ENCODE data around the gene CD84.
"Not testable (repeated sequence)": the region's sequence is repeated elsewhere in the genome, so short reads cannot be mapped to it uniquely, and the experiment has no call there.

Gene CD84

GRCh38 chr1:160499631-160500030 is 79.7 kb downstream of the CD84 start:
- no peak for TF ChIP-seq CTCF (IDR thresholded peaks at IDR 0.05; ENCODE audit: low read length, missing control alignments)
- no peak for DNase-seq (ENCODE audit: low read depth)
- H3K4me3 ChIP-seq (replicated peaks; ENCODE audit: low read depth, low read length) = no peak overlapping the region

DNA sequence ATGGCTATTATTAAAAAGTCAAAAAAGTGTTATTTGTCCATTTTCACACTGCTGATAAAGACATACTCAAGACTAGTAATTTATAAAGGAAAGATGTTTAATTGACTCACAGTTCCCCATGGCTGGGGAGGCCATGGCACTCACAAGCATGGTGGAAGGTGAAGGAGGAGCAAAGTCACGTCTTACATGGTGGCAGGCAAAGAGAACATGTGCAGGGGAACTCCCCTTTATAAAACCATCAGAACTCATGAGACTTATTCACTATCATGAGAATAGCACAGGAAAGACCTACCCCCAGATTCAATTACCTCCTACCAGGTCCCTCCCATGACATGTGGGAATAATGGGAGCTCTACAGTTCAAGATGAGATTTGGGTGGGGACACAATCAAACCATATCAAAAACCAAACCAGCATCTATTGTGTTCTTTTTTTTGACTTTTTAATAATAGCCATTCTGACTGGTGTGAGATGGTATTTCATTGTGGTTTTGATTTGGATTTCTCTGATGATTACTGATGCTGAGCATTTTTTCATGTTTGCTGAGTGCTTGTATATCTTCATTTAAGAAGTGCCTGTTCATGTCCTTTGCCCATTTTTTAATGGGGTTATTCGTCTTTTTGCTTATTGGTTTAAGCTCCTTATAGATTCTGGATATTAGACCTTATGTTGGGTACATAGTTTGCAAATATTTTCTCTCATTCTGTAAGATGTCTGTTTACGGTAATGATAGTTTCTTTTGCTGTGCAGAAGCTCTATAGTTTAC is 80.8 kb downstream of the CD84 start:
- H3K4me3 ChIP-seq (replicated peaks; ENCODE audit: low read depth, low read length); DNase-seq (ENCODE audit: low read depth): not testable (repeated sequence)

DNA sequence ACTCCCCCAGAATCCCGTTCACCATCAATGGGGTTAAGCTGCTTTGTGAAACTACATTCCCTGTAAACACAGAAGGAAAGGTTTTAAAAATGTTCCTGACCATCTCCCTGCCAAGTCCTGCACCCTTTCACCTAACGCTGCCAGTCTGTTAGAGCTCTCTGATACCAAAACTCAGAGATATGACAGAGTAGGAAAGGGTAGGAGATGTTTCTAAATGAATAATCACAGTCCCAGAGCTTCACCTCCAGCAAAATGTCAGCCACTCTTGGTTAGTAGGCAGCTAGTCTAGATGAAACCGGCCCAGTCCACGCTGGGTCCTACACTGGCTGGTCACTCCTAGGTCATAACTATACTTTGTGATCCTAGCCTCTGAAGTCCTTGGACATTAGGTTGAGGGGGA is 83.0 kb downstream of the CD84 start:
- no peak for DNase-seq (ENCODE audit: low read depth)
- no peak for TF ChIP-seq CTCF (IDR thresholded peaks at IDR 0.05; ENCODE audit: low read length, missing control alignments)
- H3K4me3 ChIP-seq (replicated peaks; ENCODE audit: low read depth, low read length) = no peak overlapping the region

DNA sequence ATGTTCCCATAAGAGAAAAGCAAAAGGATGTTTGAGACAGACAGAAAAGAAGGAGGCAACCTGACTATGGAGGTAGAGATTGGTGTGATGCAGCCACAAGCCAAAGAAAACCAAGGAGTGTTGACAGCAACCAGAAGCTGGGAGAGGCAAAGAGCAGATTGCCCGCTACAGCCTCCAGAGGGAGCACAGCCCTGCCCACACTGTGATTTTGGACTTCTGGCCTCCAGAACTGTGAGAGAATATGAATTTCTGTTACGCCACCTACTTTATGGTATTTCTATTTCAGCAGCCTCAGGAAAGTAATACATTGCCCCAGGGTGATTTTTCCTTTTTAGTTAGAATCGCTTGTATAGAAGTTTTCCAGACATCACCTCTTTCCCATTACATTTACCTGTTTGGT is 84.7 kb downstream of the CD84 start:
- DNase-seq (ENCODE audit: low read depth) = no peak
- TF ChIP-seq CTCF (IDR thresholded peaks at IDR 0.05; ENCODE audit: low read length, missing control alignments) = peak; percentile 32
- no peak overlapping the region for H3K4me3 ChIP-seq (replicated peaks; ENCODE audit: low read depth, low read length)

- no peak for DNase-seq (ENCODE audit: low read depth)
- no peak for TF ChIP-seq CTCF (IDR thresholded peaks at IDR 0.05; ENCODE audit: low read length, missing control alignments)
These were observed 86.7 kb downstream of the CD84 start for GRCh38 chr1:160492617-160493016.

GRCh38 chr1:160491981-160492380 is 87.3 kb downstream of the CD84 start:
- TF ChIP-seq CTCF (IDR thresholded peaks at IDR 0.05; ENCODE audit: low read length, missing control alignments) = no peak
- DNase-seq (ENCODE audit: low read depth) = no peak
- no peak overlapping the region for H3K4me3 ChIP-seq (replicated peaks; ENCODE audit: low read depth, low read length)

More at GRCh38 chr1:160492617-160493016, 86.7 kb downstream of the CD84 start:
- H3K4me3 ChIP-seq (replicated peaks; ENCODE audit: low read depth, low read length) = no peak overlapping the region
